Mononuclear cell (primary cell): Measurements from ENCODE around the gene ATP11A. TPM values are rescaled to one million over a fixed set of nuclear protein-coding genes. Genes with fewer than 3 reads are reported as not detected.

Experiments used
- H3K27me3 ChIP-seq: 2 replicates; pipeline ENCODE4 v1.6.0; 2011; ENCODE audit warnings: low read length, control low read depth; ENCODE audit not compliant: insufficient read depth
- H3K4me1 ChIP-seq: 2 replicates; pipeline ENCODE4 v1.5.1; 2011; ENCODE audit warnings: mild to moderate bottlenecking, low read length, control low read depth; ENCODE audit not compliant: insufficient read depth
- H3K4me3 ChIP-seq: 2 replicates; pipeline ENCODE4 v1.5.1; 2011; ENCODE audit warnings: mild to moderate bottlenecking, low read length, moderate library complexity
- H3K9me3 ChIP-seq: 2 replicates; pipeline ENCODE4 v1.5.1; 2011; ENCODE audit warnings: low read depth, mild to moderate bottlenecking, control low read depth, low read length
- total RNA-seq: library from RNA; depleted of rRNA; stranded (reverse); fragments of >200 nt; gene quantifications from one replicate; pipeline ENCODE4 v1.2.3, GENCODE V29; 2012

Gene ATP11A
- total RNA-seq, 1 donor: 24.9 TPM

DNA sequence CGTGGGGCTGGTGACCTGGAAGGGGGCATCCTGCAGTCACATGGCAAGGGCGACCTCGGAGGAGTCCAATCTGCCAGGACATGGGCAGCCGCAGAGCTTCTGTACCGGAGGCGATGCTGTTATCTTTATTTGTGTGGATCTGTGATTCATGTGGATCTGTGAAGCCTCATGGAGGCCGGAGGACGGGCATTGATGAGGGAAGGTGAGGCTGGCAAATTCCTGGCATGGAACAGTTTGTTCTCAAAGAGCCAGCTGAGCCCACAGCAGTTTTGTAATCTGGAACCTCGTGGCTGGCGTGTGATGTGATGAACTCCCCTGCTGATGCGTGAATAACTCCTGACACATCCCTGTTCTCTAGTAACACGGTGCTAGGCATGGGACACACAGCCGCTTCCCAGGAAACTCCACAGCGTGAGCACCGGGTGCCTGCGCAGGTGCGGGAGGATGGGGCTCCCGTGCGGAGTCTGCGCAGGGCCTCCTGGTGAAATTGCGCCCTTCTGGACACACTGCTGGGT, 40.4 kb downstream of the ATP11A start:
- peaks cover 10% of the 10 kb centered on the region for H3K4me1 ChIP-seq
- H3K9me3 ChIP-seq: no peaks in the 10 kb centered on the region

DNA sequence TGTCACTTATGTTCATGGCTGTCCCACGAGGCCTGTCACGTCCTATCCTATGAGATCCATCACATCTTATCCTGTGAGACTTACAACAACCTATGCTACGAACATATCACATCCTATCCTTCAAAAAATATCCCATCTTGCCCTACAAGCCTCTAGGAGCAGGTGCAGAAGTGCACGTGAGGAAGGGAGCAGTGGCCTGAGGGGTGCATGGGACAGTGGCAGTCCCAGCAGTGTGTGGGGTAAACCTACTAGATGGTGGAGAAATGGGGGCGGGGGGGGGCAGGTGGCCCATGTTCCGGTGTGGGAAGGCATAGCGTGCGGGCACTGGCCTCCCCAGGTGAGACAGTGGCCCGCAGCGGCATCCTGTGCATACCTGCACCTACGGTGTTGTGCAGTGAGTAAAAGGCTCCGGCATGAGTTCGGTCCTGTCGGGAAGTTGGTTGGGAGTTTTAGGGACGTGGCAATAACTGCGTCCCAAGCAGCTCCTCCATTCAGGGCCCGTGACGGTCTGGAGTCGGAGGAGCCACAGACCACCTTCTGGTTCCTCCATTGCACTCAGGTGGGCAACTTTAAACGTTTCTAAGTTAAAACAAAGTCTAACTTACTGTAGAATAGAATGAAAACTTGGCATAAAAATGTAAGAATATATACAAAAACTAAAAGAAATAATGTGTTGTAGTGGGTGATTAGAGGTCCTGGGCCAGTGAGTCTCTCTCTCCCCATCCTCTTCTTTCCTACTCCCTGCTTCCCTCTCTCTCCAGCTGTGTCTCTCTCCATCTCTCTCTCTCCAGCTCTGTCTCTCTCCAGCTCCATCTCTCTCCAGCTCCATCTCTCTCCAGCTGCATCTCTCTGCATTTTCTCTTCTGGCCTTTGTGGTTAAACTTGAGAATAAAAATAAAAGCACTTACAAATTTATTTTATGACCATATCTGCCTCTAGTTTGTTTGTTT, 42.1 kb downstream of the ATP11A start:
- Histone ChIP-seq H3K27me3 (no peaks in the 10 kb centered on the region), H3K4me3 (no peak overlapping the region), H3K9me3 (no peaks in the 10 kb centered on the region), H3K4me1 (no peaks in the 10 kb centered on the region)

More for the DNA sequence above, 40.4 kb downstream of the ATP11A start:
- Histone ChIP-seq H3K4me3 (no peak overlapping the region), H3K27me3 (no peaks in the 10 kb centered on the region)

DNA sequence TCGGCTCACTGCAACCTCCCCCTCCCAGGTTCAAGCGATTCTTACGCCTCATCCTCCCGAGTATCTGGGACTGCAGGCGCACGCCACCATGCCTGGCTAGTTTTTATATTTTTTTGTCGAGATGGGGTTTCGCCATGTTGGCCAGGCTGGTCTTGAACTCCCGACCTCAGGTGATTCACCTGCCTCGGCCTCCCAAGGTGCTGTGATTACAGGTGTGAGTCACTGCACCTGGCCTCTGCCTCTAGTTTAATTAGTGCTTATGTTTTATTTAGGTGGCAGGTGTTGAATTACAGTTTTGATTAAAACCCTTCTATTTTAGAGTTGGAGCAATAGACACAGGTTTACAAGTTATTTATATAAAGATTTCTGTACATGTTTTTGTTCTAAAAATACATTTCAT, 42.8 kb downstream of the ATP11A start:
- Histone ChIP-seq H3K9me3 (no peaks in the 10 kb centered on the region), H3K27me3 (no peaks in the 10 kb centered on the region), H3K4me1 (no peaks in the 10 kb centered on the region), H3K4me3 (no peak overlapping the region)

DNA sequence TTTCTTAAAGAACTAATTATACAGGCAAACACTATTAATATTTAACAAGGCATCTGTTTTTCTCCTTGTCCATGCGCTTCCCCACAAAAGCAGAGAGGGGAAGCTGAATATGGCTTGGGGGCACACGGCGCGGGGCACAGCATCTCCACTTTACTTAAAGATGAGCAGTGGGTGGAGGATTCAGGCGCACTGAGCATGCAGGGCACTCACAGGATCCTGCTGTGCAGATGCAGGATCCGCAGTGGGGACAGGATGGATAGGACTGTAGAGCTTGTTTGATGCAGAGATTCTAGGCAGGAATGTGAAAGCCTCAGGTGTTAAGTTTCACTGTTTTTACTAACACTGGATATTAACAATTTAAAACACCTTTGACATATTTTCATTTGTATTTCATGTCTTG, 43.3 kb downstream of the ATP11A start:
- Histone ChIP-seq H3K4me1 (no peaks in the 10 kb centered on the region), H3K9me3 (no peaks in the 10 kb centered on the region), H3K27me3 (no peaks in the 10 kb centered on the region), H3K4me3 (no peak overlapping the region)

GRCh38 chr13:112733661-112734379, 44.0 kb downstream of the ATP11A start:
- no peak overlapping the region for H3K4me3 ChIP-seq
- H3K4me1 ChIP-seq: no peaks in the 10 kb centered on the region
- no peaks in the 10 kb centered on the region for H3K9me3 ChIP-seq

GRCh38 chr13:112734696-112735547, 45.1 kb downstream of the ATP11A start:
- H3K4me1 ChIP-seq: no peaks in the 10 kb centered on the region
- no peaks in the 10 kb centered on the region for H3K27me3 ChIP-seq
- H3K9me3 ChIP-seq: no peaks in the 10 kb centered on the region
- no peak overlapping the region for H3K4me3 ChIP-seq

More at GRCh38 chr13:112733661-112734379, 44.0 kb downstream of the ATP11A start:
- H3K27me3 ChIP-seq: no peaks in the 10 kb centered on the region

DNA sequence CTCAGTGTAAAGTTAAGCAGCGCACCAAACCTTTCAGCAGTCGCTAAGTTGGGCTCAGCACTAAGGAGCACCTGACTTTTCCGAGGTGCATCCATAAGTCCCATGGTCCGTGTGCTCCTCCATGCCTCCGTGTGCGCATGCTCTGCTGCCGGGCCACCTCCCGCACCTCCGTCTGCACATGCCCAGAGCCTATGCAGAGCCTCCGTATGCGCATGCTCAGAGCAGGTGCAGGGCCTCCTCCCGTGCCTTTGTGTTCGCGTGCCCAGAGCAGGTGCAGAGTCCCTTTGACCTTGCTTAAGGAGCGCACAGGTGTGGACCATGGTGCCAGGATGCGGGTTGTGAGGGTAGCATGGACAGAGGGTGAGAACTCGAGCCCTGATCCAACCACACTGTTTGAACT, 46.0 kb downstream of the ATP11A start:
- Histone ChIP-seq H3K4me1 (no peaks in the 10 kb centered on the region), H3K4me3 (no peak overlapping the region), H3K27me3 (no peaks in the 10 kb centered on the region), H3K9me3 (no peaks in the 10 kb centered on the region)

- Histone ChIP-seq H3K27me3 (no peaks in the 10 kb centered on the region), H3K4me3 (no peak overlapping the region), H3K4me1 (no peaks in the 10 kb centered on the region), H3K9me3 (no peaks in the 10 kb centered on the region)
These were observed 47.5 kb downstream of the ATP11A start for GRCh38 chr13:112737294-112737693.

- Histone ChIP-seq H3K4me3 (no peak overlapping the region), H3K9me3 (no peaks in the 10 kb centered on the region), H3K4me1 (no peaks in the 10 kb centered on the region), H3K27me3 (no peaks in the 10 kb centered on the region)
These were observed 48.8 kb downstream of the ATP11A start for GRCh38 chr13:112738606-112739005.

GRCh38 chr13:112740502-112741131, 50.8 kb downstream of the ATP11A start:
- no peaks in the 10 kb centered on the region for H3K4me1 ChIP-seq
- no peaks in the 10 kb centered on the region for H3K9me3 ChIP-seq
- H3K27me3 ChIP-seq: no peaks in the 10 kb centered on the region
- H3K4me3 ChIP-seq: no peak overlapping the region

DNA sequence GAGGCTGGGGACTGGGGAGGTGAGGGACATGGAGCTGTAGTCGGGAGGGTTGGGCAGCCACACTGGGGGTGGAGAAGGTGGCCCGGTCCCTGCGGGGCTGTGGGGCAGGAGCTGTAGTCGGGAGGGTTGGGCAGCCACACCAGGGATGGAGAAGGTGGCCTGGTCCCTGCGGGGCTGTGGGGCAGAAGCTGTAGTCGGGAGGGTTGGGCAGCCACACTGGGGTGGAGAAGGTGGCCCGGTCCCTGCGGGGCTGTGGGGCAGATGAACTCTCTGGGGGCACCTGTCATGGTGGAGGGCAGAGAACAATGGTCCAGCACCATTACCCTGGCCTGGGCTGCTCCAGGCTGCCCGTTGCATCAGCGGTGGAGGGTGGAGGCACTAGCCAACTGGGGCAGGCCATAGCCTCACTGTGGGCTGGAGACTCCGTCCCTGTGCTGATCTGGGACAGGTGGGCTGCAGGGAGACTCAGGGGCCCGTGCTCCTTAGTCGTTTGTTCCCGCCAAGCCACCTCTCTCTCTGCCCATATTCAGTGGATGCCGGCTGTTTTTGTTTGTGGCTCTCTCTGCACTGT, 51.4 kb downstream of the ATP11A start:
- Histone ChIP-seq H3K27me3 (no peaks in the 10 kb centered on the region), H3K9me3 (no peaks in the 10 kb centered on the region), H3K4me3 (no peak overlapping the region), H3K4me1 (no peaks in the 10 kb centered on the region)

- Histone ChIP-seq H3K4me3 (no peak overlapping the region), H3K4me1 (no peaks in the 10 kb centered on the region), H3K9me3 (no peaks in the 10 kb centered on the region), H3K27me3 (no peaks in the 10 kb centered on the region)
These were observed 52.2 kb downstream of the ATP11A start for GRCh38 chr13:112741835-112742570.

DNA sequence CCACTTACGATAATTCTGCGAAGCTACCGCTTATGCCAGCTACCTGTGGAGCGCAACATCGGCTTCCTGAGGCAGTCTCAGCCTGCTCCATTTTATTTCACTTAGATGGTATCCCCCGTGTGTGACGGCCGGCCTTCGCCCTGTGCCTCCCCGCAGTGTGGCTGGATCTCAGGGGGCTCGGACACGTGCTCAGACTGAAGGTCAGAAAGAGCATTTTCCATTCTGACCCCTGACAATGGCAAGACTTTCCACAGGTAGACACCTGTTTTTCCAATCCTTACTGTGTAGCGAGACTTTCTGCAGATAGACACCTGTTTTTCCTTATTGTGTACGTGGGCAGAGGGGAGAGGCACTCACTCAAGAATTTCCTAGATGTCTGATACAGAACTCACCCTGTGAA, 52.7 kb downstream of the ATP11A start:
- no peaks in the 10 kb centered on the region for H3K27me3 ChIP-seq
- no peaks in the 10 kb centered on the region for H3K9me3 ChIP-seq
- no peak overlapping the region for H3K4me3 ChIP-seq
- H3K4me1 ChIP-seq: no peaks in the 10 kb centered on the region
